Mucosa of gallbladder (tissue), 1 donor: Measurements from ENCODE around the gene FEM1C. TPM values are rescaled to one million over a fixed set of nuclear protein-coding genes. Genes with fewer than 3 reads are reported as not detected.

Experiments used
- DNase-seq: peaks from one replicate; pipeline ENCODE4 v3.0.0-alpha.2; 2020; ENCODE audit warnings: low spot score
- total RNA-seq: library from RNA; stranded (reverse); gene quantifications from one replicate; pipeline ENCODE4 v1.2.1, GENCODE V29; 2021
- donor health status: DM: no; HTN: no; CAD: no.

FEM1C gene
- 24.6 TPM for total RNA-seq

GRCh38 chr5:115544436-115545350 lies at the start of gene FEM1C:
Gene FEM1C (minus strand): TSS chr5:115544775. CDS start chr5:115543493, 1,282 bp downstream.
- peak; percentile 97 for DNase-seq

- no peak for DNase-seq
Measured at GRCh38 chr5:115589043-115589442, 44.5 kb upstream of the FEM1C start.

- DNase-seq: no peak
Measured at GRCh38 chr5:115588640-115589039, 44.1 kb upstream of the FEM1C start.

GRCh38 chr5:115586525-115587146 lies 42.1 kb upstream of the FEM1C start:
- no peak for DNase-seq

- DNase-seq: no peak
Measured at GRCh38 chr5:115585265-115585664, 40.7 kb upstream of the FEM1C start.

- DNase-seq: no peak
Measured at GRCh38 chr5:115584501-115584900, 39.9 kb upstream of the FEM1C start.

GRCh38 chr5:115583474-115583873 lies 38.9 kb upstream of the FEM1C start:
- no peak for DNase-seq

GRCh38 chr5:115580941-115581340 lies 36.4 kb upstream of the FEM1C start:
- no peak for DNase-seq

GRCh38 chr5:115579747-115580173 lies 35.2 kb upstream of the FEM1C start:
- no peak for DNase-seq

GRCh38 chr5:115579216-115579615 lies 34.6 kb upstream of the FEM1C start:
- DNase-seq: no peak

GRCh38 chr5:115578657-115579056 lies 34.1 kb upstream of the FEM1C start:
- DNase-seq: no peak

GRCh38 chr5:115577741-115578140 lies 33.2 kb upstream of the FEM1C start:
- DNase-seq: no peak

GRCh38 chr5:115577329-115577728 lies 32.8 kb upstream of the FEM1C start:
- DNase-seq: no peak

GRCh38 chr5:115575167-115576070 lies 30.8 kb upstream of the FEM1C start:
- DNase-seq: no peak

- no peak for DNase-seq
Measured at GRCh38 chr5:115573133-115573532, 28.6 kb upstream of the FEM1C start.

GRCh38 chr5:115571441-115571878 lies 26.9 kb upstream of the FEM1C start:
- DNase-seq: peak; percentile 19

GRCh38 chr5:115568668-115569067 lies 24.1 kb upstream of the FEM1C start:
- DNase-seq: no peak

GRCh38 chr5:115565233-115565632 lies 20.7 kb upstream of the FEM1C start:
- DNase-seq: no peak

GRCh38 chr5:115561176-115561575 lies 16.6 kb upstream of the FEM1C start:
- no peak for DNase-seq

GRCh38 chr5:115559524-115559923 lies 14.9 kb upstream of the FEM1C start:
- DNase-seq: no peak

GRCh38 chr5:115558388-115558956 lies 13.9 kb upstream of the FEM1C start:
- no peak for DNase-seq
